Measurements from ENCODE around the gene SLC6A5.
"Not testable (repeated sequence)": the region's sequence is repeated elsewhere in the genome, so short reads cannot be mapped to it uniquely, and the experiment has no call there.

SLC6A5 gene
- 0 reads per million in 4 donors for total RNA-seq

DNA sequence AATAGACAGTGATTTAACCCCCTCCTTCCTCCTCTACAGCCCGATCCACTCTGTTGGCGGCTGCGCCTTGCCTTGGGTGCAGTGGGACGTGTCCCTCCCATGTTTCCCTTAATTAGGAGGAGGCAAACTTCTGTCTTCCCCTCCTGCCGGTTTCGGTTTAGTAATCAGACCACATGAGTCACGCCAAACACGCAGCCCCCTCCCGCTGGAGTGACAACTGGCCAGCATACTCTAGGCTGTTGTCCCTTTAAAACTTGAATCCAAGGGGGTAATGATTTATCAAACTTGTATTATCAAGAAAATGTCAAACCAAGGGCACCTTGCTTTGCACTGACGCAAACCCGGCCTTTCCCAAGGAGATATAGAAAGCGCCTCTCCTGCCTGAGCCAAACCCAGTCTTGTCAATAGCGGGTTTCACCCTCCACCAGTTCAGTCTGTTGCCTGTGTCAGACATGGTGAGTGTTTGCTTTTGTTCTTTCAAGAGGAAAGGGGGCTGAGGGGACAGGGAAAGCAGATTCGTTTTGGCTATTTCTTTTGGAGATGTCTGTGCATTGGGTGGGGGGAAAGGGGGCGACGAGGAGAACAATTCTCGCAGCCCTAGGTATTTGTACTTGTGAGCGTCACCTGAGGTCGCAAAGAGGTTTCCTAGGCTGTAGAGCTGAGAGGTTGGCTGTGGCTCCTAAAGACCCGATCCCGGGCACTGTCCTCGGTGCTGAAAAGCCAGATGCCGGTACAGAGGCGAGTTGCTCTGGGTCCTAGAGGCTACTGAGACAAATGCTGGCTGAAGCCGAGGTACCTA is at the start of gene SLC6A5:
Gene SLC6A5 (plus strand): TSS at position 388 of the 799 bp plus-strand sequence. CDS start 65 bp downstream, at position 453.
- DNase-seq = no peak

DNA sequence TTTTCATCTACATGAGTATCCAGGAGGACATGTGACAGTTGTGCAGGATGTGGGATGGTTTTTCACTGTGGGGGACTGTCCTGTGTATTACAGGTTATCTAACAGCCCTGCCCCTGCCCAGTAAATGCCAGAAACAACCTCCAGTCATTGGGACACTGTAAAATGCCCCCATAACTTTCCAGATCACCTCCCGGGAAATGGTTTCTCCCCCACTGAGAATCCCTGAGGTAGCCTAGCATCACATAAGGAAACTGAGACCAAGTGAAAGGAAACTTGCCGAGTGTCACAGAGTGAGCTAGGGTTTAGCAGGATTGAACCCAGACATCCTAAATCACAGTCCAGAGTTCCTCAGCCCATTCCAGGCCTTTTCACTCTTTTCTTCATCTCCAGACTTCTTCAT is 48.3 kb upstream of the SLC6A5 start:
- DNase-seq = no peak

DNA sequence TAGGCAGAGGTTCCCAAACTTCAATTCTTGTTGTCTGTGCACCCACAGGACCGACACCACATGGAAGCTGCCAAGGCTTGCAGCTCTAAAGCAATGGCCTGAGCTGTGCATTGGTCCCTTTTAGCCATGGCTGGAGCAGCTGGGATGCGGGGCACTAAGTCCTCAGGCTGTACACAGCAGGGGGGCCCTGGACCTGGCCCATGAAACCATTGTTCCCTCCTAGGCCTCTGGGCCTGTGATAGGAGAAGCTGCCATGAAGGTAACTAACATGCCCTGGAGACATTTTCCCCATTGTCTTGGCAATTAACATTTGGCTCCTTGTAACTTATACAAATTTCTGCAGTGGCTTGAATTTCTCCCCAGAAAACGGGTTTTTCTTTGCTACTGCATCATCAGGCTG is 43.6 kb upstream of the SLC6A5 start:
- DNase-seq = no peak

DNA sequence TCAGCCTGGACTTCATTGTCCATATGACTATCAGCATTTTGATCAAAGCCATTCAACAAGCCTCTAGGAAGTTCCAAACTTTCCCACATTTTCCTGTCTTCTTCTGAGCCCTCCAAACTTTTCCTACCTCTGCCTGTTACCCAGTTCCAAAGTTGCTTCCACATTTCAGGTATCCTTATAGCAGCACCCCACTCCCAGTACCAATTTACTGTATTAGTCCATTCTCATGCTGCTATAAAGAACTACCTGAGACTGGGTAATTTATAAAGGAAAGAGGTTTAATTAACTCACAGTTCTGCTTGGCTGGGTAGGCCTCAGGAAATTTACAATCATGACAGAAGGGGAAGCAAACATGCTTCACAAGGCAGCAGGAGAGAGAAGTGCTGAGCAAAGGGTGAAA is 43.0 kb upstream of the SLC6A5 start:
- not testable (repeated sequence) for DNase-seq

DNA sequence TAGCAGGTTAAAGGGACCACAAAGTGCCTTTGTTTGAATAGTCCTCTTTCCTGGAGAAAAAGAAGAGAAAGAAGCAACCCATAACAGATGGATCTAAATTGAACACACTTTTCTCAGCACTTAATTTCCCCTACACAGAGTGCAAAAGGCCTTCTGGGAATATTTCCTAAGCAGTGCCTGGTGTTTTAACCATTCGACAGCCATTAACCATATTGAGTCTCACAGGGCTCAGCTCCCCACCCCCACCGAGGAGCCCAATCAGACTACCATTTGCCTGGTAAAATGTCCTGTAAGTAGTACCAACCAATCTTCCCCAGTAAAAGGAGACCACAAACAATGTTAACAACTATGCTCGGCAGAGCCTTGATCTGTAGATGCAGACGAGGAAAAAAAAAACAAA is 40.7 kb upstream of the SLC6A5 start:
- DNase-seq = no peak

DNA sequence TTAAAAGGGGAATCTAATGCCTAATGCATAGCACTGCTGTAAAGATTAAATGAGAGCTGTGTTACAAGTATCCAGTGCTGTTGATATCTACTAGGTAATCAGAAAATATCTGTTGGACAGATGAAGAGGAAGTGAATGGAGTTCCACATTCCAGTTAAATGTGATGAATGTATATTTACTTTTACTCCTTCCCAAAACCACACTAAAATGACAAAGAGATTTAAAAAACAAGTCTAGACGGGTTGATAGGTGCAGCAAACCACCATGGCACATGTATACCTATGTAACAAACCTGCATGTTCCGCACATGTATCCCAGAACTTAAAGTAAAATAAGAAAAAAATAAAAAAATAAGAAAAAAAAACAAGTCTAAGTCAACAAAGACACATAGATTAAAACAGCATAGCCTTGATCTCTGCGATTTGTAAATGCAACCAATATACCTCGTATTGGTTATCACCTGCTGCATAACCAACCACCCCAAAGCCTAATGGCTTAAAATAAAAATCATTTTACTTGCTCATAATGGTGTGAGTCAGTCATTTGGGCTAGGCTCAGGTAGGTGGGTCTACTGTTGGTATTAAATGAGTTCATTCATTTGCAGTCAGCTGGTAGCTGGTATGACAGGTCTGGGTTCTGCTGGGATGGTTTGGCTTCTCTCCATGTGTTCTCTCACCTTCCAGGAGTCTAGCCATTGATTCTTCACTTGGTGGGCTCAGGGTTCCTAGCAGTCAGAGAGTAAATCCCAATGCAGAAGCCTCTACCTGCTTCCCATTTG is 39.7 kb upstream of the SLC6A5 start:
- no peak for DNase-seq

DNA sequence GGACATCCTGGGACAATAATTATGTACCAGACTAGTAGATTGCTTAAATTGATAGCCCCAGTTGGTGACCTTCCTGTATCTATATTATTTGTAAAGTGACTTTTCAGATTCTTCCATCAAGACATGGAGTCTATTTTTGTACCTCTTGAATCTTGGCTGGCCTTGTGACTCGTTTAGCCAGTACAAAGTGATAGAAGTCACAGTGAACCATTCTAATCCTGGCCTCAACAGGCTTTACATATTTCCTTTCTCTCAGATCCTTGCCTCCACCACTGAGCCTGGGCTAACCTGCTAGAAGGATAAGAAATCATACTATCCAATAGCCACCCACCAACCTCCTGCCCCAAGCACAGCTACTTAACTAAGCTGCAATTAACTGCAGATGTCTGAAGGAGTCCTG is 37.5 kb upstream of the SLC6A5 start:
- no peak for DNase-seq

DNA sequence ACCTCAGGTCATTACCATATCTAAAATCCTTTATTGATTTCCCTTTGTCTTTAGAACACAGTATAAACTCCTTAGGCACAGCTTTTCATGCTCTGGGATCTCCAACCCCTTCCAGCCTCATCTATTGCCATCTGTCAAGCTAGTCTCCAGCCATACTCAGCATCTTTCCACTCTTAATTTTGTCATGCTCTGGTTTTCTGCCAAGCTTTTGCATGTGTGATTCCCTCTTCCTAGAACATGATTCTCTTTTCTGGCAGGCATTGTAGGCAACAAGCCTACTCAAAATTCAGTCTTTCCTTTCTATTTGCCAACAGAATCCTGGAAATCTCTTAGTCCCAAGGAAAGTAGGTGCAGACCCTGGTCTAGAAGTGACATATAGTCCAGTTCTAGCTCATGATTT is 35.5 kb upstream of the SLC6A5 start:
- no peak for DNase-seq

DNA sequence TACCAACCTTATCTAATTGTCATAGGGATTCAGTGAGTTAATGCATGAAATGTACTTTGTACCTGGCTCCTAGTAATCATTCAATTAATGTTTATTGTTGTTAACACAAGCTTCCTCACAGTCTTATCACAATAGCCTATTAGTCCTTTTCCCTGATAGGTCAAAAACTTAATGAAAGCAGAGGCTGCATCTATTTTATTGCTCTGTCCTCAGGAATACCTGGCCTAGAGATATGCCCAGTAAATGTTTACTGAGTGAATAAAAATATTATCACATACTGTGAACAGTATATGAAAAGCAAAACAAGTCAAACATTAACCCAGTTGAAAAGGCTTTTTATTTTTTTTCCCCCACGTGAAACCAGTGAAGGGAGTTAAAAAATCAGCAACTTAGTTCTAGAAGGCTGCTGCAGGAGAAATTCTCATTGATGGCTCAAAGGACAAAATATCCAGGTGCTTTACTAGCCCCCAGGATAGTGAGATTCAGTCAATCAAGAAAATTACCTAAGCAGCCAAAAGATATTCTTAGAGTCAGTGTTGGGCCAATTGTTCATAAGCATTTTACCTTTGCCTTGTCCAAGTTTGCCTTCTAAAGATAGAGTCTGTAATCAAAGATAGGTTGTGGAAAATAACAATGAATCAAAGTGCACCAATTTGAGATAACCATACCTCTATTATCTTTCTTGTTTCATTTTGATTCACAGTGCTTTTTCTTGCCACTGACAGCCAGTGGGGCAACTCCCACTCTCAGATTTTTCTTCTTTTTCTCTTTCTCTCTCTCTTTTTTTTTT is 34.4 kb upstream of the SLC6A5 start:
- DNase-seq = no peak

DNA sequence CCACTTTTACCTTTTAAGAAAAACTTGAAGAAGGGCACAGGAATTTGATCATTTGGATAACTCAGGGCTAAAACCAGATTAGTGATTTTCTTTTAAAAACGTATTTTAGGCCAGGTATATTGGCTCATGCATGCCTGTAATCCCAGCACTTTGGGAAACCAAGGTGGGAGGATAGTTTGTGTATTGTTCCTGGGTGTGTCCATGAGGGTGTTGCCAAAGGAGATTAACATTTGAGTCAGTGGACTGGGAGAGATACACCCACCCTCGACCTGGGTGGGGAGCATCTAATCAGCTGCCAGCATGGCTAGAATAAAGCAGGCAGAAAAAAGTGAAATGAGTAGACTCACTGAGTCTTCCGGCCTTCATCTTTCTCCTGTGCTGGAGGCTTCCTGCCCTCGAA is 33.3 kb upstream of the SLC6A5 start:
- not testable (repeated sequence) for DNase-seq

DNA sequence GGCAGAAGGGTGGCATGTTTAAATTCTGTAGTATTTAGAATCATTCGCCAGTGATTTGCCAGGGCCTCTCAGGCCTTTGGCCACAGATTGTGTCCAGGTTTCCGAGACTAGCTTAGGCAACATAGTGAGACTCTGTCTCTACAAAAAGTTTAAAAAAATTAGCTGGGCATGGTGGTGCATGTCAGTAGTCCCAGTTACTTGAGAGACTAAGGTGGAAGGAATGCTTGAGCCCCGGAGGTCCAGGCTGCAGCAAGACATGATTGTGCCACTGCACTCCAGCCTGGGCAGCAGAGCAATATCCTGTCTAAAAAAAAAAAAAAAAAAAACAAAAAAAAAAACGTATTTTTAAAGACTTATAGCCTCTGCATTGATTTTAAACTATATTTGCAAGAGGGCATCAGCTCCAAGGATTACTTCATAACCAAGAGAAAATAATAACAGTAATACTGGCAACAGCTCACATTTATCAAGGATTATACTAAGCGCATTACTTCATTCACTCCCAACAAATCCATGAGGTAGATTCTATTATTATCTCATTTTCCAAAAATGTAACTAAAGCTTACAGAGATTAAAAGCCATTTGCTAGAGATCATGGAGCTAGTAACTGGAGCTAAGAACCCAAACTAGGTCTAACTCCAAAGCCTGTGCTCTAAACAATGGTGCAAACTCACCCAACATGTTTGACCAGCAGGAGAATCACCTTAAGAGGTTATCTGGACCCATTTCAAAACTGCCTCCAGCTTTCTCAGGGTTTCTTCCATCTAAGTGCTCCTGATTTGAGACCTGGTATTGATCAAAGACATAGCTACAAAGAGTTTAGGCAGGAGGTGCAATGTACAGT is 32.6 kb upstream of the SLC6A5 start:
- no peak for DNase-seq

DNA sequence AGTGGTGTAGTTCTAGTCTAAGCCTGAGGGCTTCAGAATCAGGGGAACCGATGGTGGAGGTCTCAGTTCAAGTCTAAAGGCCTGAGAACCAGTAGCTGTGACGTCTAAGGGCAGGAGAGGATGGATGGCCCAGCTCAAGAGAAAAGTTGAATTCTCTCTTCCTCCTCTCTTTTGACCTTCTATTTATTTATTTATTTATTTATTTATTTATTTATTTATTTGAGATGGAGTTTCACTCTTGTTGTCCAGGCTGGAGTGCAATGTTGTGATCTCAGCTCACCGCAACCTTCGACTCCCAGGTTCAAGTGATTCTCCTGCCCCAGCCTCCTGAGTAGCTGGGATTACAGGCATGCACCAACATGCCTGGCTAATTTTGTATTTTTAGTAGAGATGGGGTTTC is 19.7 kb upstream of the SLC6A5 start:
- DNase-seq = not testable (repeated sequence)

DNA sequence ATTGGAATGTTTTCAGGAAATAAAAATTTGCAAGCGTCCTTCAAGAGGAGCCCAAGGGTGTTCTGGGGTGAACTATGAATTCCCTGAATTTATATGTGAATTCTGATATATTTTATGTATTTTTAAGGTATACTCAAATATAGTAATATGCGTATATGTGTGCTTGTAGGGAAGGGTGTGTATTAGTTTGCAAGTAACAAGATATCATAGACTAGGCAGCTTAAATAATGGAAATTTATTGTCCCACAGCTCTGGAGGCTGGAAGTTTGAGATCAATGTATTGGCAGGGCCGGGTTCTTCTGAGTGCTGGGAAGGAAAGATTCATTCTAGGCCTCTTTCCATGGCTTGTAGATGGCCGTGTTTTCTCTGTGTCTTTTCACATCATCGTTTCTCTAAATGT is 16.2 kb upstream of the SLC6A5 start:
- no peak for DNase-seq

DNA sequence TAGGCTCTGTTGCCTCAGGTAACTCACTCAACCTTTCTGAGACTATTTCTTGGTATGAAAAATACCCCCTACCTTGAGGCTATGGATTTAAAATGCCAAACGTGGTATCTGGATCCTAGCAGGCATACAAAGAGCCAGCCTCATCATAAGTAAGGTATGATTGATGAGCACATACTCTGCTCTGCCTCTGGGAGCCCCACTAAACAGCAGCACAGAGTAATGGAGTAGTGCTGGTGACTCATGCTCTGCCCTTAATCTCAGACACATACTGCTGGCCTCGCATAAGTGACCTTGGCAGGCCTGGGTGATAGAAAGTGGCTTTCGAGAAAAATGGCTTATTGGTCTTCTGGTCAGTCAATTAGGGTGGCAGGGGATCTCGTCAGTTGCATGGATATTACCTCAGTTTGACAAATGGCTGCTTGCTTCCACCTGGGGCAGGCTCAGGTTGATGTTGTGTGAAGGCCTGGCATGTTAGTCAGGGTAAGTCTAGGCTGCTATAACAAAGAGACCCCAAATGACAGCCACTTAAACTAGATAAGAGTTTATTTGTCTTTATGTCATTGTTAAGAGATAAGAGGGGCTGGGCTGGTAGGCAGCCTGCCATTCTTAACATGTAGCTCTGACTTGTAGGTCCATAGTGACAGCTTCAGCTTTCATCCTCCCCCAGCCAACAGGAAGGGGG is 15.2 kb upstream of the SLC6A5 start:
- DNase-seq = no peak

DNA sequence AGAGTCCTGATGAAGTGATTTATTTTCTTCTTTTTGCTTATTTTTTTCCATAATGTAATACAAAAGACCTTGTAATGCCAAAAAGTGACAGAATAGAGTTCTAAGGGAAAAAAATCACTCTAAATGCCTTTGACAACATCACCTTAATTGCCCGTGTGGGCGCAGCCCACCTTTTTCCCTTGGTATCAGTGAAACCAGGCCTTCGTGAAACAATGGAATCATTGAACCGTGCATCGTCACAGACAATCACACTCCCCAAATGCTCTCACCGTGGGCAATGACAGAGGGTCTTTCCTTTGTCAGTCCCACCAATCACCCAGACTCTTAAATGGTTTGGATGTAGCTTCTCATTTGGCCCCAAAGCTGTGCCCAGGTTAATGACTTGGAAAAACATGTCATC is 9.6 kb upstream of the SLC6A5 start:
- no peak for DNase-seq

DNA sequence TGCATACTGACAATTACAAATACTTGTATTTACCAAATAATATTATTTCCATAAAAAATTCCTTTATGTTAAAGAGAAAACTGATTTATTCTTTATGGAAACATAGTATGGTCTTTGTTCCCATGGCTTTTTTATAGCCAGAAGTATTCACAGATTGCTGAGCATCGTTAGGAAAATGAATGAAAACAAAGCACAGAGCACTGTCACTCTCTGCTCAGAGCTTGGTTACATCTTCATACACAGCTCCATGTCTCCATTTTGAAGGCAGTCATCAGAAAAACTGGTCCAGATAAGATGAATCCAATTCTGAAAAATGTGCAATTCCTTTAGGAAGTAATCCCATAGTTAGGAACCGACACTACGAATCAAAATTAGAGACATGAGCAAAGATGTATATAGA is 9.0 kb upstream of the SLC6A5 start:
- no peak for DNase-seq

DNA sequence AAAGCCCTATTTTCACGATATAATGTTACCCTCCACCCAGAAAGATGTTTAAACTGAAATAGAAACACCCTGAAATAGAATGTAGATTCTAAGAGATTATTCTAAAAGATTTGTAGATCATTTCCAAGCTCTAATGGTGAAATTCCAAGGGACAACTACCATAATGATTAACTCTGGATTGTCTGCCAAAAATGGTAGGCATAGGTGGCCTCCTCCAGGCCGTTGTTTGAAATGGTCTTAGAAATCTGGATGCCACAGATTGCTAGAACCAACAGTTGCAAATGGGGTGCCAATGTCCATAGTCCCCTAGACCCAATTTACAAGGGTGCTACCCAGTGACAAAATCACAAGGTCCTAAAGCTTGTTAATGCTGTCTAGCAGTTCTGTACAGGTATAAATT is 6.7 kb upstream of the SLC6A5 start:
- DNase-seq = no peak

DNA sequence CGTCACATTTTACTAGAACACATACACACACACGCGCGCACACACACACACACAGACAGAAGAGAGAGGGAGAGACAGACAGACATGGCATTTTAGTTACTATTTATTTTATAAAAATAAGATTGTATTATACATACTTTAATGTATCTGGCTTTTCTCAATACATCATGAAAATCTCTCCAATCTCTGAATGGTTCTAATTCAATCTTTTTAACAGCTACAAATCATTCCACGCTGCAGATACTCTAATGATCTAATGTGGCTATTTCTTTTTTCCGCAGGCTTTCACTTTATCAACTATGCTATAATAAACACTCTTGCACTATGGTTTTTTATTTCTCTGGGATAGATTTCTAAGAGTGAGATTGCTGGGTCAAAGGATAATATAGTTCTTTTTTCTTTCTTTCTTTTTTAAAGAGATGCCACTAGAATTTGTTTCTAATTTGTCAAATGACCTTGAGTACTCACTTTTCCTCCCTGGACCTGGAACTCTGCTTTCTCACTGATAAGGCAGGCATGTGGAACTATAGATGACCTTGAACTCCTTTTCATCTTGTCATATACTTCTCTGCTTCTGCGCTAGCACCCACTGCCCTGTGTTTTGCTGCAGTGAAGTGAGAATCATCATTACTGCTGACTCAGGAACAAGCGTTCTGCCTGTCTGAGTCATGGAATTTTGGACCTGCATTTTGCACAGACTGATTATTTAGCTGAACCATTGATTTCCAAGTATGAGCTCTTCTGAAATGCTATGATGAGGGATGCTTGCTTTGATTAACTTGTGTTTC is 4.9 kb upstream of the SLC6A5 start:
- DNase-seq = no peak

DNA sequence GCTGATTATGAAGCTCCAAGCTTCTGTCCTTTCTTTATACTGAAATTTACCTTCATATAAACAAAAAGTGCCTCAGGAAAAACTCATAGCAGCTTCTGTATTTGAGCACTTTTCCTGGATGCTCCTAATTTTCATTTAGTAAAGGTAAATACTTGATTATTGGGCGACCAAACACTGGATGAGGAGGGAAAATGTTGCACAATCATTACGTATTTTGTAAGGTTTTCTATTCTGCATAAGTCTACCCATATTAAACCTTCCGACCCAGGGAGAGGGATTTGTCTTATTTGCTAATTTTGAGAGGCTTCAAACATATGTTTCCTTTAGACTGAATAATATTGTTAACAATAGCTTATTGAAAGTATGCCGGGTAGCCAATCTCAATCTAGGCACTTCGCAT is 4.3 kb upstream of the SLC6A5 start:
- DNase-seq = no peak

DNA sequence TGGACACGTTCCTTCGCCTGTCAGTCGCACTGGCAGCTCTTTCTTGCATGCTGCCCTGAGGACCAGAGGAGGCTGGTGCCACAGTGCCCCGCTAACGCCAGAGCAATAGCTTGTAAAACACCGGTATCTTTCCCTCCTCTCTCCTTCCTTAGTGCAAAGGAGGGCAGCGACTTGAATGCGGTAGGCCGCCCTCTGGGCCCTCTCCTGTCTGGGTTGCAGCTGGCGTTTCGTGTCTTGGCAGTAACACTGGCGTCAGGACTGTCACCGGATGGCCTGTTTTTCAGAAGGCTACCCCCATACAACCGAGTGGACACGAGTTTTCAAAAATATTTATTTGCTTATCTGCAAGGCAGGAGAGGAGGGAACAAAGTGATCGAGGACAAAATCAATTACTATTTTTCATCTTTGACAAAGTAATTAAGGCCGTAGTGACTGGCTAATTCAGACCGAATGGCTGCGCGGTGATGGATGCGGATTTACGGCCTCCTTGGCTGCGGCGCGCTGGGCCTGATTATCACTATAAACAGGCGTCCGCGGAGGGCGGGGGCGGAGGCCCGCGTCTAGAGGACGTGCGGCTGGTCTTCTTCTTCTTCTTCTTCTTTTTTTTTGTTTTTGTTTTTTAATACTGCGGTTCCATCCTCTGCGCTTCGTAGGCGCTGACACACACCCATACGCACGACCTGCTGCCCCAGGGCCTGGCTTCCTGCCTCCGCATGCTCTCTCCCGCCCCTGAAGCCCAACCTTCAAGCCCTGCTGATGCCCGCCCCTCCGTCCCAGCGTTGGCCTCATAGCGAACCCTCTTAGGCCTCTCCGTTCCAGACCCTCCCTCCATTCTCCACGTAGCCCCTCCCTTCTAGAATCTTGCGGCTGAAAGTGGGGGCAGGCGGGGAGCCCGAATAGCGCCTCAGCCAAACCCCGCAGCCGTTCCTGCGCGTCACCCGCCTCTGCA is 2.9 kb upstream of the SLC6A5 start:
- no peak for DNase-seq

Measured in T-helper 1 cell (primary cell).